ENCODE data around the gene DUSP11. TPM values are rescaled to one million over a fixed set of nuclear protein-coding genes. Genes with fewer than 3 reads are reported as not detected.

Gene DUSP11
- total RNA-seq, 1 donor from 2014 or later: 30.5 TPM

DNA sequence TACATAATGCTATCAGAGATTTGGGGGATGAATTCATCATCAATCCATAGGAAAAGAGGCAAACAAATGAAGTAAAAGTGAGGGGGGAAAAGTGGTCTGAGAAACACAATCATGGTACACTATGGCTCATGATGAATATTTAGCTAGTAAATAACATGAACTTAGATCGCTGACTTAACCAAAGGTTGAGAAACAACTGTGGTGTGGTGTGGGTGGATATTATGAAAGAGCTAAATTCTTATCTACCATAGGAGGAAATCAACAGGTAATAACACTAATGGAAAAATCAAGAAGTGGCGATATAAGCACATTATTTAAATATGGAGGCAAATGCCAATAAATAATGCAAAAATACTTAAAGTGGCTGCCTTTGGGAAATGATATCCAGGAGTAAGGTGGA is 30.6 kb downstream of the DUSP11 start:
- ChIA-PET POLR2A (no interaction called here), CTCF (no interaction called here)
- Mint-ChIP-seq H3K27ac (no peak overlapping the region), H3K4me3 (no peak overlapping the region), H3K36me3 (ENCODE audit: low read depth) (peaks cover 76% of the 10 kb centered on the region), H3K4me1 (no peaks in the 10 kb centered on the region), H3K27me3 (no peaks in the 10 kb centered on the region), H3K9me3 (peaks cover under 1% of the 10 kb centered on the region)
- DNase-seq (no peak), ATAC-seq (ENCODE audit: low read depth) (no peak)
- intact Hi-C loops (cut with micrococcal nuclease): no loop called here
- TF ChIP-seq, protein P1, sequence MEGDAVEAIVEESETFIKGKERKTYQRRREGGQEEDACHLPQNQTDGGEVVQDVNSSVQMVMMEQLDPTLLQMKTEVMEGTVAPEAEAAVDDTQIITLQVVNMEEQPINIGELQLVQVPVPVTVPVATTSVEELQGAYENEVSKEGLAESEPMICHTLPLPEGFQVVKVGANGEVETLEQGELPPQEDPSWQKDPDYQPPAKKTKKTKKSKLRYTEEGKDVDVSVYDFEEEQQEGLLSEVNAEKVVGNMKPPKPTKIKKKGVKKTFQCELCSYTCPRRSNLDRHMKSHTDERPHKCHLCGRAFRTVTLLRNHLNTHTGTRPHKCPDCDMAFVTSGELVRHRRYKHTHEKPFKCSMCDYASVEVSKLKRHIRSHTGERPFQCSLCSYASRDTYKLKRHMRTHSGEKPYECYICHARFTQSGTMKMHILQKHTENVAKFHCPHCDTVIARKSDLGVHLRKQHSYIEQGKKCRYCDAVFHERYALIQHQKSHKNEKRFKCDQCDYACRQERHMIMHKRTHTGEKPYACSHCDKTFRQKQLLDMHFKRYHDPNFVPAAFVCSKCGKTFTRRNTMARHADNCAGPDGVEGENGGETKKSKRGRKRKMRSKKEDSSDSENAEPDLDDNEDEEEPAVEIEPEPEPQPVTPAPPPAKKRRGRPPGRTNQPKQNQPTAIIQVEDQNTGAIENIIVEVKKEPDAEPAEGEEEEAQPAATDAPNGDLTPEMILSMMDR (IDR thresholded peaks at IDR 0.05): no peak

DNA sequence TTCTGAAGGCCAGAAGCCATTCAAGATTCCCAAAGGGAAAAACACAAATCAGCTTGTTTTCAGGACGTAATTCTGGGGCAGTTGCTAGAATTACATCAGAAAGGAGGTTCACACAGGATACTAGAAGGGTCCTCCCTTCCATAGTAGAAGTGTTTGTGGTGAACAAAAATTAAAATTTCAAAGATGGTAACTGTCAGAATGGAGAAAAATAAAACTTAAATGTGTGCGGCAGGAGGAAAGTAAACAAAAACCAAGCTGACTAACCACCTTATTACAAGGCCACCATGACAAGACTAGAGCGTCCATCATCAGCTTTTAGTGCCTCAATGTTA is 33.1 kb downstream of the DUSP11 start:
- ATAC-seq (ENCODE audit: low read depth) (no peak), DNase-seq (no peak)
- POLR2A ChIA-PET: interaction anchor here (1.6 kb wide), 1 partner anchor 10 kb away, joined by 4 read pairs; the partner anchor contains the start of gene TPRKB
- H3K4me3 Mint-ChIP-seq: no peak overlapping the region
- H3K27me3 Mint-ChIP-seq: no peaks in the 10 kb centered on the region
- TF ChIP-seq, protein P1 (IDR thresholded peaks at IDR 0.05): no peak
- CTCF ChIA-PET: no interaction called here
- no peaks in the 10 kb centered on the region for H3K9me3 Mint-ChIP-seq
- intact Hi-C loops (cut with micrococcal nuclease): no loop called here
- peaks cover 68% of the 10 kb centered on the region for H3K36me3 Mint-ChIP-seq (ENCODE audit: low read depth)
- H3K27ac Mint-ChIP-seq: no peak overlapping the region
- H3K4me1 Mint-ChIP-seq: no peaks in the 10 kb centered on the region

DNA sequence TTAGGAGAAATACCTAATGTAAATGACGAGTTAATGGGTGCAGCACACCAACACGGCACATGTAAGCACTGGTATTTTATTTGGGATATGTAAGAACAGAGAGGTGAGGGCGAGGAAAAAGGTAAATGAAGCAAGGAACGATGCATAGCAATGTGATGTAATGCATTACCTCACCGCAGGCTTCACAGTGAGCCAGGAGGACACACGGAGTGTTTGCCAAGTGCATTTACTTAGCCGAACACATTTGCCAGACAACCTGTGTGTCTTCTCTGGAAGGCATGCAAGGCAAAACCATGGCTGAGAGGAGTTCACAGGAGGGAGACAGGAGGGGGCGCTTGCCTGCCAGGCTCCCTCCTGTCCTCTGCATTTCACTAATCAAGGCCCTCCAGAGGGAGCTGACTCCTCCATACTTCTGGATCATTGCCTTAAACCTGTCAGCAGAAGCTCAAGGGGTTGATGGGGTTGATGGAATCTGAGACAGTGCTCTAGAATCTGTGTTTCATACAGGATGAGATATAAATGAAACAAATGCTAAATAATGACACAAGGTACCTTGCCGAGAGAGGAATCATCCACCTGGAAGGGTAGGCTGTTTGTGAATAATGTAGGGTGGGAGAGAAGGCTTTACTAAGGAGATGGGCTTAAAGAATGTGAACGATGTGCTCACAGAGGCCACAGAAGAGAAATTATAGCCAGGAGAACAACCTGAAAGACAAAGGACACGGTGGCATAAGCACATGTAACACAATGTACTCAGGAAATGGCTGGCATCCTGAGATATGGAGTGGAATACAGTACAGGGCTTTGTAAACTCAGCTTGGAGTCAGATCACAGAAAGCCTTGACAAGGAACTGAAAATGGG is 33.7 kb downstream of the DUSP11 start:
- ChIA-PET CTCF (no interaction called here), POLR2A (interaction anchor here (1.6 kb wide), 1 partner anchor 9 kb away, joined by 4 read pairs; the partner anchor contains the start of gene TPRKB)
- H3K4me3 Mint-ChIP-seq: no peak overlapping the region
- ATAC-seq (ENCODE audit: low read depth) (no peak), DNase-seq (no peak)
- no peak overlapping the region for H3K27ac Mint-ChIP-seq
- intact Hi-C loops (cut with micrococcal nuclease): no loop called here
- H3K27me3 Mint-ChIP-seq: no peaks in the 10 kb centered on the region
- no peaks in the 10 kb centered on the region for H3K9me3 Mint-ChIP-seq
- TF ChIP-seq, protein P1 (IDR thresholded peaks at IDR 0.05): no peak
- peaks cover 70% of the 10 kb centered on the region for H3K36me3 Mint-ChIP-seq (ENCODE audit: low read depth)
- no peaks in the 10 kb centered on the region for H3K4me1 Mint-ChIP-seq

- ChIA-PET CTCF (no interaction called here), POLR2A (no interaction called here)
- Mint-ChIP-seq H3K36me3 (ENCODE audit: low read depth) (peaks cover 40% of the 10 kb centered on the region), H3K27ac (no peak overlapping the region), H3K4me3 (no peak overlapping the region), H3K9me3 (peaks cover 4% of the 10 kb centered on the region), H3K27me3 (no peaks in the 10 kb centered on the region), H3K4me1 (peaks cover 18% of the 10 kb centered on the region)
- ATAC-seq (ENCODE audit: low read depth): no peak
- DNase-seq: no peak
- intact Hi-C loops (cut with micrococcal nuclease): no loop called here
- TF ChIP-seq, protein P1 (IDR thresholded peaks at IDR 0.05): no peak
These were observed 39.1 kb downstream of the DUSP11 start for GRCh38 chr2:73740767-73741166.

DNA sequence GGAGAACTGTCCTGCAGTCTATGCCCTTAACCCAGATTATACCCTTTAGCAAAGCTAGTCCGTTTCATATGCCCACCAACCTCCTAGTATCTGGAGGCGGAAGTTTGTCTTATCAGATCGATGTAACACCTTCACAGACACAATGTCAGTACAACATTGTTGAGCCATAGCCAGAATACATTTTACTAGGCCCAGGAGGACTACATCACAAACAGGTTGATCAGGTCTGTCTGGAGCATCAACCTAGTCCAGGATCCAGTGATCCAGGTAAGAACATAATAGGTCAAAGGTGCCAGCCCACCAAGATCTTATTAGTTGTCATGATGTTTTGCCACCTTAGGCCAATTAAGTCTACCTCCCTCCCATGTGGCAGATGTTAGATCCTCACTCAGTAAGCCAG is 40.8 kb downstream of the DUSP11 start:
- TF ChIP-seq, protein P1 (IDR thresholded peaks at IDR 0.05): no peak
- no peak for ATAC-seq (ENCODE audit: low read depth)
- Mint-ChIP-seq H3K9me3 (peaks cover 4% of the 10 kb centered on the region), H3K4me3 (no peak overlapping the region), H3K4me1 (peaks cover 18% of the 10 kb centered on the region), H3K36me3 (ENCODE audit: low read depth) (peaks cover 32% of the 10 kb centered on the region), H3K27me3 (no peaks in the 10 kb centered on the region), H3K27ac (no peak overlapping the region)
- intact Hi-C loops (cut with micrococcal nuclease): loop anchor here (10.0 kb wide), 2 partner anchors 454 to 1216 kb away; partner anchors contain the start of genes FBXO41 and POLE4
- ChIA-PET POLR2A (no interaction called here), CTCF (no interaction called here)
- no peak for DNase-seq

Measured in activated B cell treated with CpG ODN at 0.5 μM for 24 hours (primary cell).